Fibroblast of mammary gland (primary cell): ENCODE results near the gene CCSER1.
"Not testable (repeated sequence)": the region's sequence is repeated elsewhere in the genome, so short reads cannot be mapped to it uniquely, and the experiment has no call there.

Source experiments
- DNase-seq: peaks from one replicate; pipeline ENCODE4 v3.0.0-alpha.2; 2010; ENCODE audit warnings: low read depth
- H3K4me3 ChIP-seq: 2 replicates; pipeline ENCODE4 v1.5.1; 2011; ENCODE audit warnings: low read depth, mild to moderate bottlenecking, low read length, moderate library complexity; ENCODE audit not compliant: control insufficient read depth
- CTCF ChIP-seq: conservative IDR thresholded peaks from 2 replicates; pipeline ENCODE4 v1.5.1; 2011; ENCODE audit warnings: low read depth, low read length, inconsistent platforms; ENCODE audit not compliant: control insufficient read depth, insufficient read depth

Gene CCSER1

GRCh38 chr4:90449626-90450025 lies 322.4 kb downstream of the CCSER1 start:
- no peak for DNase-seq
- TF ChIP-seq CTCF, result no peak
- no peak overlapping the region for H3K4me3 ChIP-seq

GRCh38 chr4:90456891-90457290 lies 329.7 kb downstream of the CCSER1 start:
- DNase-seq, result no peak
- H3K4me3 ChIP-seq, result no peak overlapping the region
- no peak for TF ChIP-seq CTCF

- DNase-seq, result no peak
- no peak overlapping the region for H3K4me3 ChIP-seq
- TF ChIP-seq CTCF, result no peak
These were observed 330.6 kb downstream of the CCSER1 start for GRCh38 chr4:90457817-90458216.

GRCh38 chr4:90458576-90458975 lies 331.4 kb downstream of the CCSER1 start:
- TF ChIP-seq CTCF, result no peak
- no peak overlapping the region for H3K4me3 ChIP-seq
- no peak for DNase-seq

GRCh38 chr4:90474484-90474883 lies 347.3 kb downstream of the CCSER1 start:
- DNase-seq, result no peak
- no peak for TF ChIP-seq CTCF
- no peak overlapping the region for H3K4me3 ChIP-seq

GRCh38 chr4:90476019-90476418 lies 348.8 kb downstream of the CCSER1 start:
- no peak overlapping the region for H3K4me3 ChIP-seq
- no peak for DNase-seq
- TF ChIP-seq CTCF, result no peak

GRCh38 chr4:90476586-90476985 lies 349.4 kb downstream of the CCSER1 start:
- H3K4me3 ChIP-seq, result no peak overlapping the region
- DNase-seq, result no peak
- TF ChIP-seq CTCF, result no peak

- DNase-seq, result not testable (repeated sequence)
These were observed 357.7 kb downstream of the CCSER1 start for GRCh38 chr4:90484894-90485293.

More at GRCh38 chr4:90484894-90485293, 357.7 kb downstream of the CCSER1 start:
- H3K4me3 ChIP-seq, result not testable (repeated sequence)
